Thyroid gland (tissue), 4 donors: ENCODE data around the gene RREB1. TPM values are rescaled to one million over a fixed set of nuclear protein-coding genes. Genes with fewer than 3 reads are reported as not detected.

Source experiments
- DNase-seq, 2 donors: peaks; one replicate each; pipeline ENCODE4 v3.0.0-alpha.2; 2019
- H3K27ac ChIP-seq, 3 donors: fragments of 200-600 bp; sonication (generic); 1 replicate in 2 of 3; 2 replicates in 1 of 3; pipeline ENCODE4 v1.5.1; 2016 to 2019; ENCODE audit warnings: mild to moderate bottlenecking in 1 of 3, moderate library complexity in 1 of 3
- H3K27me3 ChIP-seq: fragments of 200-600 bp; sonication (generic); one replicate; pipeline ENCODE4 v1.5.1; 2019
- H3K36me3 ChIP-seq, 2 donors: fragments of 200-600 bp; sonication (generic); one replicate each; pipeline ENCODE4 v1.5.1; 2016 to 2019
- H3K4me1 ChIP-seq, 2 donors: fragments of 200-600 bp; sonication (generic); one replicate each; pipeline ENCODE4 v1.5.1; 2017 to 2019
- H3K4me3 ChIP-seq, 3 donors: fragments of 200-600 bp; sonication (generic); replicated peaks in 1 of 3; 1 replicate in 2 of 3; 2 replicates in 1 of 3; pipeline ENCODE4 v1.5.1; 2016; ENCODE audit warnings: mild to moderate bottlenecking in 1 of 3
- H3K9me3 ChIP-seq: fragments of 200-600 bp; sonication (generic); one replicate; pipeline ENCODE4 v1.5.1; 2017
- CTCF ChIP-seq, 6 experiments: fragments of 200-600 bp in 3 of 6; fragments of 450-650 bp in 3 of 6; sonication (generic) in 3 of 6; IDR thresholded peaks; one replicate each; pipeline ENCODE4 v1.5.1; 2016 to 2019; ENCODE audit warnings: antibody characterized with exemption in 6 of 6, mild to moderate bottlenecking in 2 of 6, inconsistent platforms in 1 of 6, moderate library complexity in 1 of 6
- POLR2A ChIP-seq, 2 donors: fragments of 450-650 bp; IDR thresholded peaks; one replicate each; pipeline ENCODE4 v1.6.1; 2017; ENCODE audit warnings: antibody characterized with exemption in 2 of 2, mild to moderate bottlenecking in 2 of 2, moderate library complexity in 1 of 2
- WGBS, 2 donors: methylation state at CpG; one replicate each; pipeline ENCODE4 v1.1.5; 2017; 5-methylcytosine and 5-hydroxymethylcytosine counted together
- intact Hi-C: fragments of 100-400 bp; cut with DNase I; formaldehyde crosslinking; loops from one replicate; pipeline ENCODE4 v1.15.1; 2023
- total RNA-seq, 4 donors: library from RNA; depleted of rRNA; stranded (reverse); fragments of >200 nt; gene quantifications; one replicate each; pipeline ENCODE4 v1.2.3, GENCODE V29; 2016

Gene RREB1
- total RNA-seq, 4 donors from 2014 or later = 48.0 to 91.3 (median 57.1) TPM

GRCh38 chr6:7067305-7067704 is 40.5 kb upstream of the RREB1 start:
- Histone ChIP-seq H3K36me3 (no peaks in the 10 kb centered on the region), H3K27me3 (no peaks in the 10 kb centered on the region), H3K9me3 (no peaks in the 10 kb centered on the region), H3K4me1 (peaks cover 0 to 4% of the 10 kb centered on the region in 2 donors), H3K27ac (peak overlapping the region; percentile 31 to 63 (median 61)), H3K4me3 (no peak overlapping the region)
- DNase-seq = no peak
- WGBS, 2 donors = 73 to 77% methylated on average over 3 of the region's 3 CpGs
- intact Hi-C loops = no loop called here
- TF ChIP-seq CTCF (IDR thresholded peaks at IDR 0.05) (no peak), POLR2A (IDR thresholded peaks at IDR 0.05) (no peak)

- Histone ChIP-seq H3K9me3 (no peaks in the 10 kb centered on the region), H3K27me3 (no peaks in the 10 kb centered on the region), H3K36me3 (no peaks in the 10 kb centered on the region), H3K4me1 (peaks cover 0 to 4% of the 10 kb centered on the region in 2 donors), H3K27ac (no peak overlapping the region), H3K4me3 (no peak overlapping the region)
- WGBS, 2 donors = 93 to 96% methylated on average over 2 of the region's 2 CpGs
- no peak for DNase-seq
- intact Hi-C loops = no loop called here
- no peak for TF ChIP-seq POLR2A (IDR thresholded peaks at IDR 0.05)
- no peak for TF ChIP-seq CTCF (IDR thresholded peaks at IDR 0.05)
These were observed 36.4 kb upstream of the RREB1 start for GRCh38 chr6:7071405-7071804.

GRCh38 chr6:7073082-7073820 is 34.5 kb upstream of the RREB1 start:
- no peaks in the 10 kb centered on the region for H3K4me1 ChIP-seq
- no peak overlapping the region for H3K27ac ChIP-seq
- H3K4me3 ChIP-seq = no peak overlapping the region
- no peaks in the 10 kb centered on the region for H3K36me3 ChIP-seq
- intact Hi-C loops = no loop called here
- H3K27me3 ChIP-seq = no peaks in the 10 kb centered on the region
- TF ChIP-seq CTCF (IDR thresholded peaks at IDR 0.05) = no peak
- no peak for TF ChIP-seq POLR2A (IDR thresholded peaks at IDR 0.05)
- no peaks in the 10 kb centered on the region for H3K9me3 ChIP-seq
- 81 to 85% methylated on average over 10 of the region's 10 CpGs for WGBS, 2 donors
- no peak for DNase-seq

- no peaks in the 10 kb centered on the region for H3K27me3 ChIP-seq
- intact Hi-C loops = no loop called here
- 79 to 89% methylated on average over 9 of the region's 9 CpGs for WGBS, 2 donors
- no peaks in the 10 kb centered on the region for H3K36me3 ChIP-seq
- no peak overlapping the region for H3K27ac ChIP-seq
- no peak for DNase-seq
- H3K9me3 ChIP-seq = no peaks in the 10 kb centered on the region
- H3K4me1 ChIP-seq = no peaks in the 10 kb centered on the region
- no peak overlapping the region for H3K4me3 ChIP-seq
- TF ChIP-seq POLR2A (IDR thresholded peaks at IDR 0.05) (no peak), CTCF (IDR thresholded peaks at IDR 0.05) (no peak)
These were observed 33.8 kb upstream of the RREB1 start for GRCh38 chr6:7073821-7074525.

- Histone ChIP-seq H3K36me3 (no peaks in the 10 kb centered on the region), H3K9me3 (no peaks in the 10 kb centered on the region), H3K4me3 (no peak overlapping the region), H3K4me1 (no peaks in the 10 kb centered on the region), H3K27me3 (no peaks in the 10 kb centered on the region), H3K27ac (no peak overlapping the region)
- WGBS, 2 donors = 95 to 96% methylated on average over 3 of the region's 3 CpGs
- no peak for DNase-seq
- intact Hi-C loops = no loop called here
- TF ChIP-seq CTCF (IDR thresholded peaks at IDR 0.05) (no peak), POLR2A (IDR thresholded peaks at IDR 0.05) (no peak)
These were observed 32.9 kb upstream of the RREB1 start for GRCh38 chr6:7074870-7075269.
